Skeletal muscle cell (primary cell): Measurements from ENCODE around the gene GLIS1.

Experiments used
- DNase-seq: peaks from one replicate; pipeline ENCODE4 v3.0.0-alpha.2; 2010; ENCODE audit warnings: low read depth
- H3K4me3 ChIP-seq: 2 replicates; pipeline ENCODE4 v1.5.1; 2011; ENCODE audit warnings: low read depth, mild to moderate bottlenecking, control low read depth, low read length, moderate library complexity

The GLIS1 gene

DNA sequence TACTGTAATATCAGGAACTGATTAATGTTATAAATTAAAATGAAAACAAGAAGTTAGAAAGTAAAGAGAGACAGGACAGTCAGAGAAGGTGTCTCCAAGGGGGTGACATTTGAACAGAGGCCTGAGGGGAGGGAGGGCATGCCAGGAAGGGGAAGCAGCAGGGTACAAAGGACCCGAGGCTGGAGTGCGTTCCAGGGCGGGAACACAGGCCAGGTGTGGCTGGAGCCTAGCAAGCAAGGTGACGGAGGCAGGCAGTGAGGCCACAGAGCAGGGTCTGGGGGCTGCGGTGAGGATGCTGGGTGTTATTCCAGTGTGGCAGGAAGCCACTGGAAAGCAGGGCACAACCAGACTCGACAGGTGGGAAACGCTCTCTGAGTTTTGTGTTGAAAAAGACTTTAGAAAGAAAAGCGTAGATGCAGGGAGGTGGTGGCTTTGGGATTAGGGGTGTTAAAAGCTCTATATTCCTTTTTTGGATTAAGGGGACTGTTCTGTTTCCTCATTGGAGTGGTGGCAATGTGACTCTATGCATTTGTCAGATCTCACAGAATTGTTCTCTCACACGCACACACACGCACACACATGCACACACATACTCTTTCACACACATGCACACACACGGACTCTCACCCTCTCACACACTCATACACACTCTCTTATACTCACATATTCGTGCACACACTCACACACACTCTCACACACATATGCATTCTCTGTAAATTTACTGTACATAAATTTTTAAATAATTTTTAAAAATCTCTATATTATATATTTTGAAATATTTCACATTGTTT, 124.5 kb downstream of the GLIS1 start:
- DNase-seq = no peak
- no peak overlapping the region for H3K4me3 ChIP-seq

- no peak for DNase-seq
- no peak overlapping the region for H3K4me3 ChIP-seq
These were observed 130.3 kb downstream of the GLIS1 start for GRCh38 chr1:53608676-53609075.

GRCh38 chr1:53608071-53608470, 130.9 kb downstream of the GLIS1 start:
- DNase-seq = no peak
- no peak overlapping the region for H3K4me3 ChIP-seq

DNA sequence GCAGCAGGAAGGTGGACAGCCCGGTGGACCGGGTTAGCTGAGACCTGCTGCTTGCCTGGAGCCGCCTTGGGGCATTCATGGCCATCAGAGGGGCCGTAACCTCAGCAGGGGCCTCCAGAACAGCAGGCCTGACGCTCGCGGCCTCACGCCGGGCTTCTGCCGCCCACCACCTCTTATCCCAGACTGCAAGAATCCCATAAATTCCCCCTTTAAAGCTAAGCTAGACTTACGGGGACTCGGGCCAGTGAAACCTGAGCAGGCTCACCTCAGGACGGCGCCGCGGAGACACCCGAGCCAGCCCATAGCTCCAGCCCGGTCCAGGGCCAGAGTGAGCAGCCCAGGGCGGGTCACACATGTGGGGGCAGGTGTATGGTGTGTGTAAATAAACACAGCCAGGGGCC, 132.3 kb downstream of the GLIS1 start:
- no peak for DNase-seq
- no peak overlapping the region for H3K4me3 ChIP-seq

DNA sequence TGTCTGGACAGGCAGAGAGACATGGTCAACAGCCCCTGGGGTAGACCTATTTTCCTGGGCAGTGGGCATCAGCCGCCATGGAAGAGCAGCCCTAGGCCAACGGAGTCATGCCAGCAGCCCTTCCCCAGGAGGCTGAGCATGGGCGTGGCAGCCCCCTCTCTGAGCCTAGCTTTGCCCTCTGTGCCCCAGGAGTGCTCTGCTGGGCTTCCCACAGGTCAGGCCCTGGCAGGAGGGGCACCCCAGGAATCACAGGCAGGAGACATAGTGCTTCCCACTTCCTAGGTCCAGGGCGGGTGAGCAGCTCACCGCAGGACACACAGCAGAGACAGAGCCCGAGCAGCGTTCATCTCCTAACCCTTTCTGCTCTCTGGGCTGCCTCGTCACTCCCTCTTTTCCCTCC, 132.8 kb downstream of the GLIS1 start:
- no peak for DNase-seq

DNA sequence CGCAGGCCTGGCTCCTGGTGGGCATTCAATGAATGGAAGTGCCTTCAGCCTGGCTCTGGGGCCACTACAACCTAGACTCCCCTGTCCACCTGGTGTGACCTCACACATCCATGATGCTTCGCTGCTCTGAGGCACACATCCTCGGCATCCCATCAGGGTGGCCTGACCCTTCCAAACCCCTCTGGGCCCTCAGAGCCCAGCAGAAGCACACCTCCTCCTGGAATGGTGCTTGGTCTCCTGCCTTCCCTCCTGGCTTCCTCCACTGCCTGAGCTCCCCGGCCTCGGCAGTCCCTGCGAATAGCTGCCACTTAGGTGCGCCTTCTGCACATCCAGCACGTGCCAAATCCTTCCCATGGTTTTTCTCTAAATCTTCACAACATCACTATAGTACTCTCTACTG, 133.8 kb downstream of the GLIS1 start:
- DNase-seq = no peak
- no peak overlapping the region for H3K4me3 ChIP-seq

More for the DNA sequence above, 132.8 kb downstream of the GLIS1 start:
- no peak overlapping the region for H3K4me3 ChIP-seq

DNA sequence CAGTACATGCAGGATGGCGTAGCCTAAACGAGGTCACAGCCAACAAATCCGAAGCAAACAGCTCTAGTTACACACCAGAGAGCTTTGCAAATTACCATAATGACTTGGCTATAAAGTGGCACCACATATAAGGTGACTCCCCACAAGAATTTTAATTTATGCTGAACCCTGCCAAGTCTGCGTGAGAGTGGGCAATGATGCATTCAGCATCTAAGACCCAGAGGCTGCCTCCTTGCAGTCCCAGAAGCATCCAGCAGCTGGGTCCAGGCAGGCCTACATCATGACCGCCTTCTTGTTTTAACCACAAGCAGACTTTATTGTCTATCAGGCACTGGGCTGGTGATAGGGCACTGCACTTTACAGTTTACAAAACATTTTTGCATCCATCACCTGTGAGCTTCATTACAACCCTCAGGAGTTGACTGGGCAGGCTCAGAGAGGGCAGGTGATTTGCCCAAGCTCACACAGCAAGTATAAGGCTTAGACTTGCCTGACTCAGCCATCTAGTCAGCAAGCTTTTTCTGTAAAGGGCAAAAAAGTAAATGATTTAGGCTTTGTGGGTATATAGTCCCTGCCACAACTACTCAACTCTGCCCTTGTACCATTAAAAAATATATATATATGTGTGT, 134.6 kb downstream of the GLIS1 start:
- no peak for DNase-seq
- H3K4me3 ChIP-seq = no peak overlapping the region

- H3K4me3 ChIP-seq = no peak overlapping the region
- DNase-seq = no peak
These were observed 135.5 kb downstream of the GLIS1 start for GRCh38 chr1:53603431-53603830.

DNA sequence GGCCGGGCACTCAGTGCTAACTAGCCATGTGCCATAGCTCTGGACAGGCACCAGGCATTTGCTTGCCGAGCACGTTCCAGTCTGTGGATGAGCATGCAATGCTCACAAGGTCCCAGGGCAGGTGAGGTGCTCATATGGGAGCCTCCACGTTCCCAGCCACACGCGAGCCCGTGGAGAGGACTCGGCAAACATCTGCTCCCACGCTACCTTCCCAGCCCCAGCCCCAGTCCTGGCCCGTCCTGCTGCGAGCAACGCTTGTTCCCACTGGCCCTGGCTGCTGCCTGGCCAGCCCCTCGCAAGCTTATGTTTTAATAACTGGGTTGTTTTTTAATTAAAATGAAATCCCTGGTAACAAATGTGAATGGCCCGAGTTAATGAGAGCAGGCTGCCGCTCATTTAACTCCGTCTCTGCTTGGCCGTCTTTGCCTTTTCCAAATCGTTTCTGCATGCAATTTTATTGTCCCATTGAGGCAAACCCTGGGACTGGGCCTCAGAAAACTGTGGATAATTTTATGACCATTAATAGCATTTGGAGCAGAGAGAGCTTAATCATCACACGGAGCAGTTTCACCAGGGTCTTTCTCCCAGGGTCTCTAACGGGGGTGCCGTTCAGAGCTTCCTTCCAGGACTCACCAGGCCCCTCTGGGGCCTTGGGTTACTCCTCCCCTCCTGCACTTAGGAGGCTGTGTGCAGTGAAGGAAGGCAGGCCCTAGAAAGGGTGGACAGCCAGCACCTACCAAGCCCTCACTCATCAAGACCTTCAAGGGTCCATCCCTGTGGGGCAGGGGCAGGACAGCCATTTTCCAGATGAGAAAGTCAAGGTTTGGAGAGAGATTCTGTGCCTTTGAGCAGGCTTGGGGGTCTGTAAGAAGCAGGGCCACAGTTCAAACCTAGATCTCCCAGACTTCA, 136.8 kb downstream of the GLIS1 start:
- no peak overlapping the region for H3K4me3 ChIP-seq
- DNase-seq = no peak

DNA sequence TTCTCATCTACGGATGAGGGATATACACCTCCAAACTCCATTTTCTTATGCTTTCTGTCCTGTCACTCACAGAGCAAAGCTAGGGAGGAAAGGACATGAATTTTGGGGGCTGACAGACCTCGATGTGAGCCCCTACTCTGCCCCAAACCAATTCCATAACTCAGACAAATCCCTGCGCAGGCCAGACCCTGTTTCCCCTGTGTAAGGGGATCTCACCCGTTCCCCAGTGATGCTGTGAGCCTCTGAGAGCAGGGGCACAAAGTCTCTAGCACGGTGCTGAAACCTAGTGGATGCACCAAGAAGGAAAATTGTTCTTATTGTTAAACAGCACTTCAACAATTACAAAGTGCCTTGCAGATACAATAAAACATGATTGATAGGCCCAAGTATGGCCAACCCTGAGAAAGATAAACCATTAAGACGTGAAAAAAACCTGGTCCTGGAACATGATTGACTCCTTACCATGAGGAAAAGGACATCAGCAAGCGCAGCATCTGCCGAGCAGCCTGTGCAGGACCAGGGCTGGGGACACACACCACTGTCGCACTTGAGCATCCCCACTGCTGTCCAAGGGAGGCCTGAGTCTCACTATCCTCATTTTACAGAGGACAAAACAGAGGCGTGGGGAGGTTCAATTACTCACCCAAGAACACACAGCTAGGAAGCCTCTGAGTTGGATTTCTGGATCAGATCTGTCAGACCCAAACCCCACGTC, 137.8 kb downstream of the GLIS1 start:
- DNase-seq = no peak
- no peak overlapping the region for H3K4me3 ChIP-seq

- no peak for DNase-seq
- no peak overlapping the region for H3K4me3 ChIP-seq
These were observed 138.4 kb downstream of the GLIS1 start for GRCh38 chr1:53600561-53600960.

DNA sequence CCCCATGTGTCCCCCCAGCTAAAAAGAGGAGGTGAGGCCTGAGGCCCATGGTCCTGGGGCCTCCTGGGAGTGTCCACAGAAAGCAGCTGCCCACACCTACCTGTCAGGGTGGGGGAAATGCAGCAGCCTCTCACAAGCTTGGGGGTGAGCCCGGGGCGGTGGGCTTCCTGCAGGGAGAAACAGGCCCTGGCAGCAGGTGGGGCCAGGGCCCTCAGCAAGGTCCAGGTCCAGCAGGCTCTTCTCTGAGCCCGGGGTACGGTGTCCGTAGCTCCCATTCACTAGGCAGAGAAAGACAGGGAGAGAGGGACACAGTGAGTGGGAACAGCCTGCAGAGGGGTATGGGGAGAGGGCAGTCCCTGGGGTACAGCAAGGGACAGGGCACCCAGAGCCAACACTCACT, 139.0 kb downstream of the GLIS1 start:
- no peak overlapping the region for H3K4me3 ChIP-seq
- DNase-seq = no peak

- no peak for DNase-seq
- no peak overlapping the region for H3K4me3 ChIP-seq
These were observed 139.5 kb downstream of the GLIS1 start for GRCh38 chr1:53599481-53599880.

GRCh38 chr1:53598966-53599365, 140.0 kb downstream of the GLIS1 start:
- DNase-seq = no peak
- H3K4me3 ChIP-seq = no peak overlapping the region

GRCh38 chr1:53595906-53596305, 143.1 kb downstream of the GLIS1 start:
- H3K4me3 ChIP-seq = no peak overlapping the region
- no peak for DNase-seq

- no peak overlapping the region for H3K4me3 ChIP-seq
- DNase-seq = no peak
These were observed 144.4 kb downstream of the GLIS1 start for GRCh38 chr1:53594391-53595180.

- no peak for DNase-seq
- H3K4me3 ChIP-seq = no peak overlapping the region
These were observed 145.1 kb downstream of the GLIS1 start for GRCh38 chr1:53593758-53594380.

DNA sequence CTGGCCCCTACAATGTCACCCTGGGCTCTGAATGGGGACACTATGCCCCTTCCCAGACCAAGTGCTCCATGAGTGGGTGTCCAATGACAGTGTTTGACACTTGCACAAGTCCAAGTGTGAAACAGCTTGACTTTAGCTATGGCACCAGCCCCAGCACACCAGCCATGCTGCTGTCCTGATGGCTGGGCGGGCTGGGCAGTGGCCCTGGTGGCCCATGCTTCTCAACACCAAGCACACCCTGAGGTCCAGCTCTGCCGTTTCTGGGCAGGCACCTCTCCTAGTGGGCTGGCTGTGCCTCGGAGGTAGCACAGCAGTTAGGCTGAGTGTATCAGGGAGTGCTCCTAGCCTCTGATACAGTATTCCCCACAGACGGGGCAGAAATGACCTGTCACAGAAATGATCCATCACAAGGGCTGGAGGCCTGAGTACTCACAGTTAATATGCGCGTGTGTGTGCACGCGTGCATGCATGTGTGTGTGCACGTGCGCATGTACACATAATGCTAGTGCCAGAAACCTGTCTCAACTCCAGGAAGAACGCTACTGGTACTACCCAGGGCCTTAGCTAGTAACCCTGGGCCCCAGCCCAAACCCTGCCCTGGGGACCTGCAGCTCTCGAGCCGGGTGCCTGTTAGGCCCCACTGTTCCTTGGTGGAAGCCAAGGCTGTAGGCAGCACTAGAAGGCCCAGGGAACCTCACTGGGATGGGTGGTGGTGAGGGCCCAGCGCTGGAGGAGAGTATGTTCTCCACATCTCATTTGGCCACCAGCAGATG, 145.8 kb downstream of the GLIS1 start:
- no peak for DNase-seq
- H3K4me3 ChIP-seq = no peak overlapping the region
